Chondrocyte (in vitro differentiated cells): ENCODE measurements around the gene PRKAR1B. TPM values are rescaled to one million over a fixed set of nuclear protein-coding genes. Genes with fewer than 3 reads are reported as not detected.

Source experiments
- DNase-seq: peaks from one replicate; pipeline ENCODE4 v3.0.0; 2021; ENCODE audit warnings: mixed read lengths, low spot score
- H3K27ac Mint-ChIP-seq: one replicate; pipeline ENCODE4 v1.8.0; 2021; ENCODE audit warnings: mild to moderate bottlenecking, moderate library complexity, mixed read lengths; ENCODE audit not compliant: unreplicated experiment
- H3K27me3 Mint-ChIP-seq: 2 replicates; pipeline ENCODE4 v1.8.0; 2021; ENCODE audit warnings: low read depth, mixed read lengths
- H3K36me3 Mint-ChIP-seq: 2 replicates; pipeline ENCODE4 v1.8.0; 2021; ENCODE audit warnings: low read depth, mixed read lengths
- H3K4me1 Mint-ChIP-seq: 2 replicates; pipeline ENCODE4 v1.8.0; 2021; ENCODE audit warnings: low read depth, mild to moderate bottlenecking, mixed read lengths
- H3K4me3 Mint-ChIP-seq: one replicate; pipeline ENCODE4 v1.8.0; 2021; ENCODE audit warnings: mild to moderate bottlenecking, moderate library complexity, mixed read lengths; ENCODE audit not compliant: unreplicated experiment
- H3K9me3 Mint-ChIP-seq: 2 replicates; pipeline ENCODE4 v1.8.0; 2021; ENCODE audit warnings: low read depth, mixed read lengths
- total RNA-seq: library from RNA; stranded (reverse); gene quantifications from 3 replicates; pipeline ENCODE4 v1.2.1, GENCODE V29; 2021
- TF ChIP-seq, protein P1 (sequence below): fragments of 200-600 bp; sonication (generic); IDR thresholded peaks from 2 replicates; pipeline ENCODE4 v1.5.0; 2021; ENCODE audit warnings: antibody characterized with exemption, mild to moderate bottlenecking, moderate library complexity

The PRKAR1B gene
- total RNA-seq, 1 donor from 2014 or later, result 7.7 TPM

DNA sequence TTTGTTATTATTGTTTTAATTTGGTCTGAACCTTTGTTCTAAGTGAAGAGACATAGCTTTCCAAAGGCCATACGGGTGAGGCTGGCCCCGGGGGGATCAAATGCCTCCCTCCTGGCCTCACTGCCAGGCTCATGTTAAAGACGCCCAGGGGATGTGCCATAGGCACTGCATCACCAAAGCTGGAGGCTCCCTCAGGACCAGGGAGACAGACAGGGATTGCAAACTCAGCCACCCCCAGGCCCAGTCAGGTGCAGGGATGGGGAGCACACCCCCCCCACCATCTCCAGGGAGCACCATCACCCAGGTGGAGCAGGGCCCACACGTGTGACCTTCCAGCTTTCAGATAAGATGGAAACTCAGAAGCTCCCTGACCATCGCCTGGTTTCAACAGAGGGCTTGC, 96.5 kb downstream of the PRKAR1B start:
- no peak for DNase-seq
- TF ChIP-seq, protein P1, sequence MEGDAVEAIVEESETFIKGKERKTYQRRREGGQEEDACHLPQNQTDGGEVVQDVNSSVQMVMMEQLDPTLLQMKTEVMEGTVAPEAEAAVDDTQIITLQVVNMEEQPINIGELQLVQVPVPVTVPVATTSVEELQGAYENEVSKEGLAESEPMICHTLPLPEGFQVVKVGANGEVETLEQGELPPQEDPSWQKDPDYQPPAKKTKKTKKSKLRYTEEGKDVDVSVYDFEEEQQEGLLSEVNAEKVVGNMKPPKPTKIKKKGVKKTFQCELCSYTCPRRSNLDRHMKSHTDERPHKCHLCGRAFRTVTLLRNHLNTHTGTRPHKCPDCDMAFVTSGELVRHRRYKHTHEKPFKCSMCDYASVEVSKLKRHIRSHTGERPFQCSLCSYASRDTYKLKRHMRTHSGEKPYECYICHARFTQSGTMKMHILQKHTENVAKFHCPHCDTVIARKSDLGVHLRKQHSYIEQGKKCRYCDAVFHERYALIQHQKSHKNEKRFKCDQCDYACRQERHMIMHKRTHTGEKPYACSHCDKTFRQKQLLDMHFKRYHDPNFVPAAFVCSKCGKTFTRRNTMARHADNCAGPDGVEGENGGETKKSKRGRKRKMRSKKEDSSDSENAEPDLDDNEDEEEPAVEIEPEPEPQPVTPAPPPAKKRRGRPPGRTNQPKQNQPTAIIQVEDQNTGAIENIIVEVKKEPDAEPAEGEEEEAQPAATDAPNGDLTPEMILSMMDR, result no peak
- peaks cover 3% of the 10 kb centered on the region for H3K9me3 Mint-ChIP-seq
- no peak overlapping the region for H3K4me3 Mint-ChIP-seq
- H3K36me3 Mint-ChIP-seq, result no peaks in the 10 kb centered on the region
- no peaks in the 10 kb centered on the region for H3K4me1 Mint-ChIP-seq
- H3K27me3 Mint-ChIP-seq, result no peaks in the 10 kb centered on the region
- H3K27ac Mint-ChIP-seq, result no peak overlapping the region

DNA sequence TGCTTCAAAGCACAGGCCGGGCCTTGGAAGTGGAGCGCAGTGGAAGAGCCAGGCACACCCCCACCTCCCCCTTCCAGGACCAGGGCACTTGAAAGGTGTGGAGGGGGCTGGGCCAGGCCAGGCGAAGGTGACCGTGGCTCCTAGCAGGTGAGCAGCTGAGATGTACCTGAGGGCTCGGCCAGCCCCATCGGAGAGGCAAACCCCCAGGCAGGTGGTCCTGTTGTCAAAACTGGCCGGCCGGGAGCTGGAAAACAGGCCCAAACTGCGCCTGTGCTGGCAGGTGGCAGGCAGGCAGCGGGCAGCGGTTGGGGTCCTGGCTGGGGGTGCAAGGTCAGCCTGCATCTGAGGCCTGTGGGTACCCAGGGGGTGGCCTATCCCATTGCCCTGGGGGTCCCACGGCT, 97.0 kb downstream of the PRKAR1B start:
- H3K36me3 Mint-ChIP-seq, result peaks cover 3% of the 10 kb centered on the region
- peaks cover 5% of the 10 kb centered on the region for H3K9me3 Mint-ChIP-seq
- H3K4me3 Mint-ChIP-seq, result no peak overlapping the region
- no peaks in the 10 kb centered on the region for H3K27me3 Mint-ChIP-seq
- H3K27ac Mint-ChIP-seq, result no peak overlapping the region
- no peak for DNase-seq
- H3K4me1 Mint-ChIP-seq, result no peaks in the 10 kb centered on the region
- TF ChIP-seq, protein P1, result no peak

DNA sequence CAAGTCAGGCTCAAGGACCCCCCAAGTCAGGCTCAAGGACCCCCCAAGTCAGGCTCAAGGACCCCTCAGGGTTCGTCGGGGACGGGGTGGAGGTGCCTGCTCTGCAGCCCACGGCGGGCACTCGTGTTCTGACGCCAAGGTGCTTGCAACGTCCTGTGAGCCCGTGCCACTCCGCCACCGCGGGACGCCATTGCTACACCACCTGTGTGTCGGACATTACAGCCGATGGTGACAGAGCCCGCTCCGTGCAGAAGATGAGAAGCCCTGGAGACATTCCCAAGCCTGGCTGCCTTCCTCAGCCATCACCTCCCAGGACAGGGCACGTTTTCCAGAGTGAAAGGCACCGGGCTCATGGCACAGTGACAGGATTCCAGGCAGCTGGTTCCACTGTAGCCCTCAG, 98.3 kb downstream of the PRKAR1B start:
- Mint-ChIP-seq H3K27ac (no peak overlapping the region), H3K4me3 (no peak overlapping the region), H3K36me3 (peaks cover 11% of the 10 kb centered on the region)

DNA sequence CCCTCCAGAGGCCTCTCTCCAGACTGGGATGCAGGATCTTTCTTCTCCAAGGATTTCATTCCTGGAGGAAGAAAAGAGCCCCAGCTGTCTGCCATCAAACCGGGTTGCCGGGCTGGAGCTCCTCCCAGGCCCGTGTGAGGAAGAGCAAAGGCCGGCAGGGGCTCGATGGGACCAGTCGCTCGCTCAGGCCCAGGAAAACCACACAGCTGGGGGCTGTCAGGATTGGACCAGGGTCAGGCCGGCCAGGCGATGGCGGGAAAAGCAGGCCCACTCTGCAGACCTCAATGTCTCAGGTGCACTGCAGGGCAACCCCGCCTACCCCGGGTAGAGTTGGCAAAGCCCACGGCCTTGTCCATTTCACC, 98.7 kb downstream of the PRKAR1B start:
- DNase-seq, result no peak
- H3K4me1 Mint-ChIP-seq, result no peaks in the 10 kb centered on the region
- peaks cover 11% of the 10 kb centered on the region for H3K36me3 Mint-ChIP-seq
- TF ChIP-seq, protein P1, result no peak
- no peaks in the 10 kb centered on the region for H3K27me3 Mint-ChIP-seq
- H3K4me3 Mint-ChIP-seq, result no peak overlapping the region
- no peak overlapping the region for H3K27ac Mint-ChIP-seq
- H3K9me3 Mint-ChIP-seq, result peaks cover 15% of the 10 kb centered on the region

More for the DNA sequence above, 98.3 kb downstream of the PRKAR1B start:
- Mint-ChIP-seq H3K9me3 (peaks cover 13% of the 10 kb centered on the region), H3K4me1 (no peaks in the 10 kb centered on the region), H3K27me3 (no peaks in the 10 kb centered on the region)
- DNase-seq, result no peak
- TF ChIP-seq, protein P1, result no peak

DNA sequence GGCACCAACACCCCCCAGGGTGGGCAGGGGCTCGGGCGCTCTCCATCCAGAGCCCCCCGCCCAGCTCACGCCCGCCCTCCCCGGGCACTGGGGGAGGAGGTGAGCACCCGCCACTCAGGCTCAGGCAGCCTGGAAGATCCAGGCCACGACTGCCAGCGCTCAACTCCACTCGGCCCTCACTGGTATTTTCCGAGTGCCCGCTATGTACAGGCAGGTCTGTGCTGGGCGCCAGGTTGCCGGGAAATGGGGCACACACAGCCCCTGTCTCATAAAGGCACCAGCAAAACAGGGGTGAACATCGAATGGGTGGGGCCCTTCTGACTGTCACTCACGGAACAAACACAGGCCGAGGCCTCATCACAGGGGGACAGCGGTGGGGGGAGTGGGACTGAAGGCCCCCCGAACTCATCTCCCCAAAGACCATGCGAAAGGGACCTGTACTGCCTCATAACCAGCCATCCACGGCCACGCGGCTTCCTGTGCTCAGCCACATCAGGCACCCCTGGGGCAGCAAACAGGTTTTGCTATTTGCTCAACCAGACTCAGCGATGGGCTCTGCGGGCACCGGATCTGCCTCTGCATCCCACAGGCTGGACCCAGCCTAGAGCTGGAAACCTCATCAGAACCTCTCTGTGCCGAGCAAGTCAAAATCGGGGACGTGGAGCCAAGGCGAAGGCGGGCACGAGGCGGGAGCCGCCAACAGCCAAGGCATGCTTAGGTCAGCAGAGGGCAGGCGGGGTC, 99.2 kb downstream of the PRKAR1B start:
- TF ChIP-seq, protein P1, result no peak
- no peak overlapping the region for H3K27ac Mint-ChIP-seq

More for the DNA sequence above, 99.2 kb downstream of the PRKAR1B start:
- DNase-seq, result no peak
- Mint-ChIP-seq H3K4me3 (no peak overlapping the region), H3K4me1 (no peaks in the 10 kb centered on the region), H3K36me3 (peaks cover 11% of the 10 kb centered on the region), H3K9me3 (peaks cover 19% of the 10 kb centered on the region), H3K27me3 (no peaks in the 10 kb centered on the region)
